HepG2 (cell line): ENCODE measurements around the gene COX7A1.
A peak's percentile ranks its signal among the peaks of the same experiment; 100 is the strongest.

Experiments
- ETV5 ChIP-seq: IDR thresholded peaks from 2 replicates; pipeline ENCODE4 v1.6.1; 2018; ENCODE audit warnings: missing biosample characterization, missing genetic modification reagents, inconsistent platforms, borderline replicate concordance
- SPEN ChIP-seq: sonication (generic); formaldehyde crosslinking; IDR thresholded peaks from 2 replicates; pipeline ENCODE4 v1.5.1; 2020; ENCODE audit warnings: low read depth, mild to moderate bottlenecking, missing genetic modification reagents
- SUZ12 ChIP-seq: fragments of 150-350 bp; IDR thresholded peaks from 2 replicates; pipeline ENCODE4 v1.6.1; 2014; ENCODE audit warnings: low read depth, low read length

DNA sequence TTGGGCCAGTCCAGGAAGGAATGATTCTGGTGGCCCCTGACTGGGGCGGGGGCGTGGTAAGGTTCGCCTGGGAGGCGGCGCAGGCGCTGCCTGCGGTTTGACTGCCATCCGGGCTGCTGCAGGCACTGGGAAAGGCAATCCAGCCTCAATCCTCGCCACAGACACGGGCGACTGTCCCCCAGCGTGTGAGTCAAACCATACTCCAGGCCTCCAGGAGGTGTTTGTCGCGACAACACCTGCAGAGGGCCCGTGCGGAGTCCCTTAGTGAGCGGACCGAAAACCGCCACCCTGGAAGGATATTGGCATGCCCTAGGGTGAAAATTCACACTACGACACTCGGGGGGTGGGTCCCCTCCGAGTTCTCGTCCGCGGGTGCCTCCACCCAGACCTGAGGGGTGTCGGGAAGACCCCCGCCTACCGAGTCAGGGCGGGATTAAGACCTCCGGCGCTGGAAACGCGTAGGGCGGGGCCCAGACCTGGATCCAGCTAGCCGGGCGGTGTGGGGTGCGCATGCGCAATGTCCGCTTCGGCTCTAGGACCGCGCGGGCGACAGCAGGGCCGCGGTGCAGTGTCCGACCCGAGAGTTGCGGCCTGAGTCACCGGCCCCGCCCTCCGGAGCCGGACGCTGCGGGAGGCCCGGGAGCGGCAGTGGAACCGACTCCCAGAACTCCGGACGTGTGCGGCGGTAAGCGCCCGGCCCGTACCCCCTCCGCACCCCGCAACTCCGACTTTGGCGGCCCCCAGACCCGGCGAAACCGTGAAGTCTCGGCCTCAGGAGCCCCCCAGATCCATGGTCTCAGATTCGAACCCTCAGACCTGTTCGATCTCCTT, 12.6 kb downstream of the COX7A1 start, which contains the start of gene CAPNS1:
- TF ChIP-seq SPEN (CRISPR knock-in tag), result peak; percentile 91
- TF ChIP-seq SUZ12, result no peak
- peak; percentile 75; the same call in 1 of the 2 replicates for TF ChIP-seq ETV5 (CRISPR knock-in tag)
